Activated CD4-positive, alpha-beta memory T cell treated with anti-CD3 and anti-CD28 coated beads, Interleukin-2, amount 10 ng/mL, durations not matched to agents 7 days and 5 days (primary cell): ENCODE measurements around the gene CX3CL1. TPM values are rescaled to one million over a fixed set of nuclear protein-coding genes. Genes with fewer than 3 reads are reported as not detected.

Experiments used
- CTCF ChIA-PET: fragments of 350-600 bp; sonication (Branson Sonifier 250); formaldehyde crosslinking; loops from one replicate; lab custom pipeline; 2021; ENCODE audit warnings: antibody characterized with exemption, inconsistent platforms; lab: Charles Lee
- POLR2A ChIA-PET: fragments of 350-600 bp; sonication (Branson Sonifier 250); formaldehyde crosslinking; loops from one replicate; lab custom pipeline; 2021; ENCODE audit warnings: antibody characterized with exemption; lab: Charles Lee
- DNase-seq: peaks from one replicate; pipeline ENCODE4 v3.0.0-alpha.2; 2020
- H3K27ac Mint-ChIP-seq: one replicate; pipeline ENCODE4 v1.8.0; 2021; ENCODE audit warnings: mild to moderate bottlenecking, mixed read lengths
- H3K27me3 Mint-ChIP-seq: one replicate; pipeline ENCODE4 v1.8.0; 2021; ENCODE audit warnings: mixed read lengths
- H3K36me3 Mint-ChIP-seq: one replicate; pipeline ENCODE4 v1.8.0; 2021; ENCODE audit warnings: low read depth, mixed read lengths
- H3K4me1 Mint-ChIP-seq: one replicate; pipeline ENCODE4 v1.8.0; 2021; ENCODE audit warnings: mixed read lengths
- H3K4me3 Mint-ChIP-seq: one replicate; pipeline ENCODE4 v1.8.0; 2021; ENCODE audit warnings: mild to moderate bottlenecking, mixed read lengths
- H3K9me3 Mint-ChIP-seq: one replicate; pipeline ENCODE4 v1.8.0; 2021; ENCODE audit warnings: mixed read lengths
- total RNA-seq, 2 experiments: library from RNA; stranded (reverse); gene quantifications; one replicate each; pipeline ENCODE4 v1.2.3, GENCODE V29; 2021

The CX3CL1 gene
- total RNA-seq, 2 experiments from 2014 or later: not detected

DNA sequence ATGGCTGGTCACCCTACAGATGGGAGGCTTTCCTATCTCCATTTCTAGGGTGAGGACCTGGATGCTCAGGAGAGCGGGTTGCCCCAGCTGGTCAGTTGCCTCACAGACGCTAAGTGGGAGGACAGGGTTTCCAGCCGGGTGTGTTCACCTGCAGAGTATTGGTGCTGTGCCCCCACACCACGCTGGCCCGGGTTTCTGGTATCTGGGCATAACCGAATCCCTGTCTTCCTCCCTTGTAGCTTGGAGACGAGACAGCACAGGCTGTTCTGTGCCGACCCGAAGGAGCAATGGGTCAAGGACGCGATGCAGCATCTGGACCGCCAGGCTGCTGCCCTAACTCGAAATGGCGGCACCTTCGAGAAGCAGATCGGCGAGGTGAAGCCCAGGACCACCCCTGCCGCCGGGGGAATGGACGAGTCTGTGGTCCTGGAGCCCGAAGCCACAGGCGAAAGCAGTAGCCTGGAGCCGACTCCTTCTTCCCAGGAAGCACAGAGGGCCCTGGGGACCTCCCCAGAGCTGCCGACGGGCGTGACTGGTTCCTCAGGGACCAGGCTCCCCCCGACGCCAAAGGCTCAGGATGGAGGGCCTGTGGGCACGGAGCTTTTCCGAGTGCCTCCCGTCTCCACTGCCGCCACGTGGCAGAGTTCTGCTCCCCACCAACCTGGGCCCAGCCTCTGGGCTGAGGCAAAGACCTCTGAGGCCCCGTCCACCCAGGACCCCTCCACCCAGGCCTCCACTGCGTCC is 9.7 kb downstream of the CX3CL1 start:
- no peak for DNase-seq
- no peak overlapping the region for H3K27ac Mint-ChIP-seq
- ChIA-PET POLR2A (no interaction called here), CTCF (no interaction called here)
- H3K4me1 Mint-ChIP-seq: peaks cover 9% of the 10 kb centered on the region
- H3K9me3 Mint-ChIP-seq: no peaks in the 10 kb centered on the region
- H3K27me3 Mint-ChIP-seq: no peaks in the 10 kb centered on the region
- H3K4me3 Mint-ChIP-seq: no peak overlapping the region
- no peaks in the 10 kb centered on the region for H3K36me3 Mint-ChIP-seq

DNA sequence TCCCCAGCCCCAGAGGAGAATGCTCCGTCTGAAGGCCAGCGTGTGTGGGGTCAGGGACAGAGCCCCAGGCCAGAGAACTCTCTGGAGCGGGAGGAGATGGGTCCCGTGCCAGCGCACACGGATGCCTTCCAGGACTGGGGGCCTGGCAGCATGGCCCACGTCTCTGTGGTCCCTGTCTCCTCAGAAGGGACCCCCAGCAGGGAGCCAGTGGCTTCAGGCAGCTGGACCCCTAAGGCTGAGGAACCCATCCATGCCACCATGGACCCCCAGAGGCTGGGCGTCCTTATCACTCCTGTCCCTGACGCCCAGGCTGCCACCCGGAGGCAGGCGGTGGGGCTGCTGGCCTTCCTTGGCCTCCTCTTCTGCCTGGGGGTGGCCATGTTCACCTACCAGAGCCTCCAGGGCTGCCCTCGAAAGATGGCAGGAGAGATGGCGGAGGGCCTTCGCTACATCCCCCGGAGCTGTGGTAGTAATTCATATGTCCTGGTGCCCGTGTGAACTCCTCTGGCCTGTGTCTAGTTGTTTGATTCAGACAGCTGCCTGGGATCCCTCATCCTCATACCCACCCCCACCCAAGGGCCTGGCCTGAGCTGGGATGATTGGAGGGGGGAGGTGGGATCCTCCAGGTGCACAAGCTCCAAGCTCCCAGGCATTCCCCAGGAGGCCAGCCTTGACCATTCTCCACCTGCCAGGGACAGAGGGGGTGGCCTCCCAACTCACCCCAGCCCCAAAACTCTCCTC is 10.4 kb downstream of the CX3CL1 start:
- Mint-ChIP-seq H3K27ac (no peak overlapping the region), H3K4me3 (no peak overlapping the region), H3K36me3 (no peaks in the 10 kb centered on the region), H3K9me3 (no peaks in the 10 kb centered on the region), H3K27me3 (no peaks in the 10 kb centered on the region), H3K4me1 (peaks cover 3% of the 10 kb centered on the region)
- DNase-seq: no peak
- POLR2A ChIA-PET: no interaction called here
- CTCF ChIA-PET: no interaction called here

DNA sequence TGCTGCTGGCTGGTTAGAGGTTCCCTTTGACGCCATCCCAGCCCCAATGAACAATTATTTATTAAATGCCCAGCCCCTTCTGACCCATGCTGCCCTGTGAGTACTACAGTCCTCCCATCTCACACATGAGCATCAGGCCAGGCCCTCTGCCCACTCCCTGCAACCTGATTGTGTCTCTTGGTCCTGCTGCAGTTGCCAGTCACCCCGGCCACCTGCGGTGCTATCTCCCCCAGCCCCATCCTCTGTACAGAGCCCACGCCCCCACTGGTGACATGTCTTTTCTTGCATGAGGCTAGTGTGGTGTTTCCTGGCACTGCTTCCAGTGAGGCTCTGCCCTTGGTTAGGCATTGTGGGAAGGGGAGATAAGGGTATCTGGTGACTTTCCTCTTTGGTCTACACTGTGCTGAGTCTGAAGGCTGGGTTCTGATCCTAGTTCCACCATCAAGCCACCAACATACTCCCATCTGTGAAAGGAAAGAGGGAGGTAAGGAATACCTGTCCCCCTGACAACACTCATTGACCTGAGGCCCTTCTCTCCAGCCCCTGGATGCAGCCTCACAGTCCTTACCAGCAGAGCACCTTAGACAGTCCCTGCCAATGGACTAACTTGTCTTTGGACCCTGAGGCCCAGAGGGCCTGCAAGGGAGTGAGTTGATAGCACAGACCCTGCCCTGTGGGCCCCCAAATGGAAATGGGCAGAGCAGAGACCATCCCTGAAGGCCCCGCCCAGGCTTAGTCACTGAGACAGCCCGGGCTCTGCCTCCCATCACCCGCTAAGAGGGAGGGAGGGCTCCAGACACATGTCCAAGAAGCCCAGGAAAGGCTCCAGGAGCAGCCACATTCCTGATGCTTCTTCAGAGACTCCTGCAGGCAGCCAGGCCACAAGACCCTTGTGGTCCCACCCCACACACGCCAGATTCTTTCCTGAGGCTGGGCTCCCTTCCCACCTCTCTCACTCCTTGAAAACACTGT is 11.3 kb downstream of the CX3CL1 start:
- H3K9me3 Mint-ChIP-seq: no peaks in the 10 kb centered on the region
- H3K4me1 Mint-ChIP-seq: peaks cover 4% of the 10 kb centered on the region
- no peak overlapping the region for H3K27ac Mint-ChIP-seq
- POLR2A ChIA-PET: no interaction called here
- DNase-seq: no peak
- no peaks in the 10 kb centered on the region for H3K27me3 Mint-ChIP-seq
- no peaks in the 10 kb centered on the region for H3K36me3 Mint-ChIP-seq
- no peak overlapping the region for H3K4me3 Mint-ChIP-seq
- CTCF ChIA-PET: no interaction called here

DNA sequence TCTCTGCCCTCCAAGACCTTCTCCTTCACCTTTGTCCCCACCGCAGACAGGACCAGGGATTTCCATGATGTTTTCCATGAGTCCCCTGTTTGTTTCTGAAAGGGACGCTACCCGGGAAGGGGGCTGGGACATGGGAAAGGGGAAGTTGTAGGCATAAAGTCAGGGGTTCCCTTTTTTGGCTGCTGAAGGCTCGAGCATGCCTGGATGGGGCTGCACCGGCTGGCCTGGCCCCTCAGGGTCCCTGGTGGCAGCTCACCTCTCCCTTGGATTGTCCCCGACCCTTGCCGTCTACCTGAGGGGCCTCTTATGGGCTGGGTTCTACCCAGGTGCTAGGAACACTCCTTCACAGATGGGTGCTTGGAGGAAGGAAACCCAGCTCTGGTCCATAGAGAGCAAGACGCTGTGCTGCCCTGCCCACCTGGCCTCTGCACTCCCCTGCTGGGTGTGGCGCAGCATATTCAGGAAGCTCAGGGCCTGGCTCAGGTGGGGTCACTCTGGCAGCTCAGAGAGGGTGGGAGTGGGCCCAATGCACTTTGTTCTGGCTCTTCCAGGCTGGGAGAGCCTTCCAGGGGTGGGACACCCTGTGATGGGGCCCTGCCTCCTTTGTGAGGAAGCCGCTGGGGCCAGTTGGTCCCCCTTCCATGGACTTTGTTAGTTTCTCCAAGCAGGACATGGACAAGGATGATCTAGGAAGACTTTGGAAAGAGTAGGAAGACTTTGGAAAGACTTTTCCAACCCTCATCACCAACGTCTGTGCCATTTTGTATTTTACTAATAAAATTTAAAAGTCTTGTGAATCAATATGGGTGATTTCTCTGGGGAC is 12.2 kb downstream of the CX3CL1 start:
- H3K4me1 Mint-ChIP-seq: peaks cover 6% of the 10 kb centered on the region
- H3K4me3 Mint-ChIP-seq: no peak overlapping the region
- no peak for DNase-seq
- no peak overlapping the region for H3K27ac Mint-ChIP-seq
- POLR2A ChIA-PET: no interaction called here
- no peaks in the 10 kb centered on the region for H3K27me3 Mint-ChIP-seq
- H3K36me3 Mint-ChIP-seq: no peaks in the 10 kb centered on the region
- peaks cover 5% of the 10 kb centered on the region for H3K9me3 Mint-ChIP-seq
- CTCF ChIA-PET: no interaction called here

DNA sequence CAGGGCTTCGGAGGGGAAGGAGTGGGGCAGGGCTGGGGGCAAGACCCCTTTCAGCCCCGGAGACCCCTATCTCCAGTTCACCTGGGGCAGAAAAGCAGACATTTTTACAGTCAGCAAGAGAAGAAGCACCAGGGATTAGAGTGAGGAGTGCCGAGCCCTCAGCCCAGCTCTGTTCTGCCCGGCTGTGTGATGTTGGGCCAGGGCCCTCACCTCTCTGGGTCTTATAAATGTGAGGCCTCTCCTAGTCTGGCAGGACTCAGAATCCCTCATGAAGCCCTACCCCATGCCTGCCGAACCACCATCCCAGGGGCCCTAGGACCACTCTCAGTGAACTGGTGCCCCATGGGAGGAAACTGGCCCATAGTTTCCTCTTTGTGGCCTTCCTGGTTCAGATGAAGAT is 12.8 kb downstream of the CX3CL1 start:
- Mint-ChIP-seq H3K27ac (no peak overlapping the region), H3K36me3 (no peaks in the 10 kb centered on the region), H3K4me3 (no peak overlapping the region), H3K9me3 (peaks cover 5% of the 10 kb centered on the region), H3K27me3 (no peaks in the 10 kb centered on the region), H3K4me1 (peaks cover 6% of the 10 kb centered on the region)
- POLR2A ChIA-PET: no interaction called here
- no peak for DNase-seq
- CTCF ChIA-PET: no interaction called here

DNA sequence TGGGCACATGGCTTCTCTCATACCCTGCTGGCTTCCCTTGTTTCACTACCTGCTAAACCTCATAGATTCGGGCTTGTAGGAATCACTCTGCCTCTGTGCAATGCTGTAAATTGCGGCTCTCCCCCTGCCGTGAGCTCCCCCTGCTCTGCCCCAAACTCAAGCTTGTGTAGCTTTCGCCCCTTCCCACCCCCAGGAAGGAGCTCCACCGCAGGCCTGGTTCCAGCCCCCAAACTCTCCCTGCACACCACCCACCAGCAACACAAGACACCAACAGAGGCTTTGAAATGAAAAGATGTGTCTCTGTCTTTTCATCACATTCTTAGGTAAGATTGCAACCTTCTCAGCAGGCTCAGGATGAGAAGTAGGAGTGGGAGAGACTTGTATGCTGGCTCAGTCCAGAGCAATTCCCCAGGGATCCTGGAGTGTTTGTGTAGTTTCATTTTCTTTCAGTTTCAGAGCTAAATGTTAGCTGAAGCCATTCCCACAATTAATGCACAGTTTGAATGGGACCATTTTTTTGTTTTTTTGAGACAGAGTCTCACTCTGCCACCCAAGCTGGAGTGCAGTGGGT is 14.2 kb downstream of the CX3CL1 start:
- Mint-ChIP-seq H3K4me3 (no peak overlapping the region), H3K36me3 (no peaks in the 10 kb centered on the region), H3K27me3 (peaks cover 4% of the 10 kb centered on the region), H3K9me3 (peaks cover 5% of the 10 kb centered on the region), H3K27ac (no peak overlapping the region), H3K4me1 (peaks cover 6% of the 10 kb centered on the region)
- no peak for DNase-seq
- CTCF ChIA-PET: no interaction called here
- POLR2A ChIA-PET: no interaction called here

DNA sequence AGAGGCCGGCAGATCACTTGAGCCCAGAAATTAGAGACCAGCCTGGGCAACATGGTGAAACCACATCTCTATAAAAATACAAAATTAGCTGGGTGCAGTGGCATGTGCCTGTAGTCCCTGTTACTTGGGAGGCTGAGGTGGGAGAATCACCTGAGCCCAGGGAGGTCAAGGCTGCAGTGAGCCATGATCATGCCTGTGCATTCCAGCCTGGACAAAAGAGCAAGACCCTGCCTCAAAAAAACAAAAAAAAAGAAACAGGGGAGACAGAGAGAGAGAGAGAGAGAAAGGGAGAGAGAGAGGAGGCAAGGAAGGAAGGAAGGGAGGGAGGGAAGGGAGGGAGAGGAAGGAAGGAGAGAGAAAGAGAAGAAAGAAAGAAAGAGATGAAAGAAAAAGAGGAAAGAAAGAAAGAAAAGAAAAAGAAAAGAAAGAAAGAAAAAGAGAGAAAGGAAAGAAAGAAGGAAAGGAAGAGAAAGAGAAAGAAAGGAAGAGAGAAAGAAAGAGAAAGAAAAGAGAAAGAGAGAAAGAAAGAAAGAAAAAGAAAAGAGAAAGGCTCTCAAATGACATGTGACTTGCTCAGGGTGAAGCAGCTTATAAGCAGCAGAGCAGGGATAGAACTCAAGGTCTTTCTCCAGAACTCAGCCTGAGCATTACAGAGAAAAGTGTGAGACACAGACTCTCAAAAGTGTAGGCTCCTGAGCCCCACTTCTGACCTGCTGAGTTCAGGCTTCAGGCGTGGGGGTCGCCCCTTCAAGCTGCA is 15.5 kb downstream of the CX3CL1 start:
- no peak overlapping the region for H3K4me3 Mint-ChIP-seq
- no peak overlapping the region for H3K27ac Mint-ChIP-seq
- H3K9me3 Mint-ChIP-seq: peaks cover 5% of the 10 kb centered on the region
- peaks cover 4% of the 10 kb centered on the region for H3K27me3 Mint-ChIP-seq
- no peaks in the 10 kb centered on the region for H3K36me3 Mint-ChIP-seq
- DNase-seq: no peak
- ChIA-PET CTCF (no interaction called here), POLR2A (no interaction called here)
- peaks cover 6% of the 10 kb centered on the region for H3K4me1 Mint-ChIP-seq

DNA sequence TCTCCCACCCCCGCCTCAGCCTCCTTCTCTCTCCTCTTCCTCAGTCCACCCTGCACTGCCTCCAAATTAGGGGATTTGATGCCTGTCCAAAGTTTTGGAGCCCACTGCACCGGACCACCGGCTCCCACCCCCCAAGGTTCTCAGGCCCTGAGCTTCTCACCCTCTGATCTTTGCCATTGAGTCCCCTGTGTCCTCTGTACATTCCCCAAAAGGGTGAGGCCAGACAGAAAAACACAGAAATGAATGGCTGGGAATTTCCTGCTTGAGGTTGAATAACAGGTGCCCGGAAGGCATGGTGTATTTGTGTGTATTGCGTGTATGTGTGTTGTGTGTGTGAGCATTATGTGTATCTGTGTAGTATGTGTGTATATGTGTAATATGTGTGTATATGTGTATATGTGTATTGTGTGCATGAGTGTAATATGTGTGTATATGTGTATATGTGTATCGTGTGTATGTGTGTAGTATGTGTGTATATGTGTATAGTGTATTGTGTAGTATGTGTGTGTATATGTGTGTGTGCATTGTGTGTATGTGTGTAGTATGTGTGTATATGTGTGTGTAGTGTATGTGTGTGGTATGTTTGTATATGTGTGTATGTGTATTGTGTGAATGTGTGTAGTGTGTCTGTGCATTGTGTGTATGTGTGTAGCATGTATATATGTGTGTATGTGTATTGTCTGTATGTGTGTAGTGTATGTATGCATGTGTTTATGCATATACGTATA is 16.2 kb downstream of the CX3CL1 start:
- Mint-ChIP-seq H3K36me3 (no peaks in the 10 kb centered on the region), H3K4me1 (peaks cover 6% of the 10 kb centered on the region), H3K9me3 (peaks cover 5% of the 10 kb centered on the region), H3K27me3 (peaks cover 4% of the 10 kb centered on the region), H3K4me3 (no peak overlapping the region), H3K27ac (no peak overlapping the region)
- DNase-seq: no peak
- CTCF ChIA-PET: no interaction called here
- POLR2A ChIA-PET: no interaction called here

DNA sequence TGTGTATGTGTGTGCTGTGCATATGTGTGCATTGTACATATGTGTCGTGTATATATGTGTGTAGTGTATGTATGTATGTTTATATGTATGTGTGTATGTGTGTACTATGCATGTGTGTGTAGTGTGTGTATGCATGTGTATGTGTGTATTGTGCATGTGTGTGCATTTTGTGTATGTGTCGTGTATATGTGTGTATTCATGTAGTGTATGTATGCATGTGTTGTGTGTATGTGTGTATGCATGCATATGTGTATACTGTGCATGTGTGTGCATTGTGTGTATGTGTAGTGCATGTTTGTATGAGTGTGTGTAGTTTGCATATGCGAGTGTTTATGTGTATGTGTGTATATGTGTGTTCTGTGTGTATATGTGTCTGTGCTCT is 16.8 kb downstream of the CX3CL1 start:
- ChIA-PET POLR2A (no interaction called here), CTCF (no interaction called here)
- peaks cover 6% of the 10 kb centered on the region for H3K4me1 Mint-ChIP-seq
- H3K36me3 Mint-ChIP-seq: no peaks in the 10 kb centered on the region
- no peak overlapping the region for H3K4me3 Mint-ChIP-seq
- H3K9me3 Mint-ChIP-seq: peaks cover 5% of the 10 kb centered on the region
- peaks cover 4% of the 10 kb centered on the region for H3K27me3 Mint-ChIP-seq
- DNase-seq: no peak
- H3K27ac Mint-ChIP-seq: no peak overlapping the region

DNA sequence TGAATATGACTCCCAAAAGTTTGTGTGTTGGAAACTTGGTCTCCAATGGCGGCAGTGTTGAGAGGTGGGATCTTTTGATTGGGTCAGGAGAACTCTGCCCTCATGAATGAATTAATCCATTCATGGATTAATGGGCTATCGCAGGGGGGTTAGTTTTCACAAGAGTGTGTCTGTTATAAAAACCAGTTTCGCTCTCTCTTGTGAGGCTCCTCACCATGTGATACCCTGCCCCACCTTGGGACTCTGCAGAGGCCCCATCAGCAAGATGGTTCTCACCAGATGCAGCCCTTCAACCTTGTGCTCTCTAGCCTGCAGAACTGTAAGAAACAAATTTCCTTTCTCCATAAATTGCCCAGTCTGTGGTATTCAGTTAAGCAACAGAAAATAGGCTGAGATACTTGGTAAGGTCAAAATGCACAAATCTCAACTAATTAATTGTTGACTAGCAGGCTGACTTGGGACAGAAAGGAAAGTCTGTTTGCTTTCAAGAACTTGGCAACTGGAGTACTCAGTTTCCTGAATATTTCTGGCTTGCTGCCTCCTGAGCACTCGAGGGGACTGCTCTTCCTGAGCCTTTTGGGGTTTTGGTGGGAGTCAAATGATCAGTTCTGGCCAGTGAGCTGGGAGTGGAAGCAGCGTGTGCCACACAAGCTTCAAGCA is 18.5 kb downstream of the CX3CL1 start:
- Mint-ChIP-seq H3K9me3 (peaks cover 5% of the 10 kb centered on the region), H3K4me1 (peaks cover 6% of the 10 kb centered on the region), H3K36me3 (no peaks in the 10 kb centered on the region), H3K27ac (no peak overlapping the region), H3K4me3 (no peak overlapping the region), H3K27me3 (peaks cover 4% of the 10 kb centered on the region)
- ChIA-PET CTCF (no interaction called here), POLR2A (no interaction called here)
- no peak for DNase-seq

DNA sequence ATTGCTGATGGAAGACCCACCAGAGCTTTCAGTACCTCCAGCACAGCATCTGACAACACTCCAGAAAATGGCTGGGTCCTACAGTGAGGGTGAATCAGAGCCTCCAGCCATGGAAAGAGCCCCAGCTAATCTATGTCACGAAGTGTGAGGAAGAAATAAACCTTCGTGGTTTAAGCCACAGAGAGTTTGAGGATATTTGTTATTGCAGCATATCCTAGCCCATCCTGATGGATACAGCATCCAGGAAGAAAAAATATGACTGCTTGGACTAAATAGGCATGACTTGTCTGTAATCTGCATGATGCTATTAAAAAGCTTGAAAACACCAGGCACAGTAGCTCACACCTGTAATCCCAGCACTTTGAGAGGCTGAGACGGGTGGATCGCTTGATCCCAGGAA is 19.0 kb downstream of the CX3CL1 start:
- CTCF ChIA-PET: interaction anchor here (0.6 kb wide), 1 partner anchor 38 kb away, joined by 3 read pairs; no protein-coding TSS in a partner anchor
- Mint-ChIP-seq H3K27me3 (peaks cover 4% of the 10 kb centered on the region), H3K27ac (no peak overlapping the region), H3K4me3 (no peak overlapping the region), H3K4me1 (peaks cover 6% of the 10 kb centered on the region), H3K36me3 (no peaks in the 10 kb centered on the region), H3K9me3 (peaks cover 5% of the 10 kb centered on the region)
- DNase-seq: no peak
- POLR2A ChIA-PET: no interaction called here
